Pulmonary artery endothelial cell (primary cell): Measurements from ENCODE around the gene ALK. TPM values are rescaled to one million over a fixed set of nuclear protein-coding genes. Genes with fewer than 3 reads are reported as not detected.

Source experiments
- DNase-seq: peaks from one replicate; pipeline ENCODE4 v3.0.0-alpha.2; 2011; ENCODE audit warnings: low read depth, low spot score
- total RNA-seq: library from RNA; depleted of rRNA; stranded (reverse); fragments of >200 nt; gene quantifications from 2 replicates; pipeline ENCODE4 v1.2.3, GENCODE V29; 2014

Gene ALK
- total RNA-seq, 1 donor from 2014 or later, result not detected

- no peak for DNase-seq
Observed at GRCh38 chr2:29495068-29495467, 426.3 kb downstream of the ALK start.

GRCh38 chr2:29492701-29493100 is 428.7 kb downstream of the ALK start:
- DNase-seq, result no peak

DNA sequence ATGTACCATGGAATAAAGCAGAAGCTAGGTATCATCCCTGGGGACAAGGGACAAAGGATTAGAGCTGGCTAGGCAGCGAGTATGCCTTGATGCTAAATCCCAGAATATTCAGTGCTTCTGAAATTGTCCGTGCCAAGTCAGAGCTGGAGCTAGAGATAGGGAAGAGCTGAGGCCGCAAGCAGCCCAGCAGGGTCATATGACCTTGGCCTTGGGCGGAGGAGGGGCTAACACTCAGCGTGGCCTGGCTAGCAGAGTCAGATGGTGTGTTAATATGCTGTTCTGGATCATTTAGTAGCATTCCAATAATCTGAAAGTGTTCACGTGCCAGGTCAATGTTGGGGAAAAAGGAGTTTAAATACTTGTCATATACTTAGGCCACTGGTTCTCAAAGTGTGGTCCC is 431.3 kb downstream of the ALK start:
- no peak for DNase-seq

DNA sequence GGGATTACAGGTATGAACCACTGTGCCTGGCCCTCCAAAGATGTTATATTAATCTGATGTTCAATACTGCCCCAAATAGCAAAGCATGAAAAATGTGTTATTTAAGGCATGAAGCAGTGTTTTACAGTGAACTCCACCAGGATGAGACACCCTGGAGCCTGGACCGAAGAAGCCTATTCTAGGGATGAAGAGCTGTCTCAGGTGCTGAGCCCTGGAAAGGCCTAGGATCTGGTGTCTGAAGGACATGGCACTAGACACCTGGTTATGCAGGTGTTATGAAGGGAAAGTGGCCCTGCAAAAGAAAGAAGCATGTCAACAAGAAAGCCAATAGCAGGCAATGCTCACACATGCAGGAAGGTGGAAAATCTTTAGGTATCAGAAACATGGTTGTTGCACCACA is 431.8 kb downstream of the ALK start:
- no peak for DNase-seq

GRCh38 chr2:29487967-29488555 is 433.3 kb downstream of the ALK start:
- DNase-seq, result no peak

DNA sequence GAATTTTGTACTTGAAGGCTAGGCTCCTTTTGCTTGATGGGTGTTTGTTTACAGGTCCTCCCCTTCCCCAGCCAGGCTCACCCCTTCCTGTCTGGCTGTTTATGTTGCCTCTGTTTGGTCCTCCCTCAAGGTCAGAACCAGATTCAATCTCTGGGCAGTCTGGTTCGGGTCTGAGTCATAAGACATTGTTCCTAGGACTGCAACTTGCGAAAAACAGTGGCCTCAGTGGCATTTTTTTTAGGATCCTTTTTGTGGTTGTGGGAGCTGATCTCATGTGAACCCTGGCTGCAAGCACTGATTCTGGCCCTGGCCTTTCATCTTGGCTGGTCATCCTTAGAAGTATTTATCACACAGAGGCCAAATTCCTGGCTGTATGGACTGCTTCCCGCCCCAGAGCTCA is 435.8 kb downstream of the ALK start:
- DNase-seq, result no peak

GRCh38 chr2:29485117-29485516 is 436.3 kb downstream of the ALK start:
- no peak for DNase-seq

GRCh38 chr2:29482867-29483266 is 438.5 kb downstream of the ALK start:
- no peak for DNase-seq

DNA sequence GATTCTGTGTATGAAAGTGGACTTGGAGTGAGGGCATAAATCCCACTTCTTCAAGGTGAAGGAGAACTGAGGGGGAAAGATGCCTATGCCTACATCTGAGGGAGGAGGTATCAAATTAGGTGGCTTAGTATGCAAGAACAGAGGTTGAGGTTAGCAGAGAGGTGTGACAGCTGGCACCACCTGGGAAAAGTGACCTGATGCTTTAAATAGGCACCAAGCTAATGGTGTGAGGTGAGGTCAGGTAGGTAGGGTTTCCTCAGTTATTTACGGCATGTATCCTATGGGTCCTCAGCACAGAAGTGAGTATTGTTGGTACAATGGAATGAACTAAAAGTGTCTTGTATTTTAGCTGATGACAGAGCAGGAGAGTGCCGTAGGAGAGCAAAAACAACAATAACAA is 439.0 kb downstream of the ALK start:
- DNase-seq, result no peak

- DNase-seq, result no peak
Observed at GRCh38 chr2:29481313-29481712, 440.1 kb downstream of the ALK start.

DNA sequence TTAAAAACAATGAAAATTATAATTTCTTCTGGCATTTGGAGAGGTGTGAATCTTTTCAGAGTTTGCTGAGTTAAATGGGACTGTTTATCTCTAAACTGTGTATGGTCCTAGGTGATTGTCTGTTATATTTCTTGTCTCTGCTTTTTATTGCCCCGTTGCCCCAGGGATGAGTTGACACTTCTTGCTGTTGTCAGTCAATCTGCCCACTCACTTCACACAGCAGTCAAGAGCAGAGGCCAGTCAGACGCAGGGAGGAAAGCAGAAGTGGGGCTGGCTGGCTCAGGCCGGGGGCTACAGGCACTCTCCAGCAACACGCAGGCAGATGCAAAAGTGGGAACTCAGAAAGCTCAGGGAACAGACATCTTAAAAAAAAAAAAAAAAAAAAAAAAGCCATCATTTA is 441.0 kb downstream of the ALK start:
- no peak for DNase-seq

GRCh38 chr2:29479401-29479800 is 442.0 kb downstream of the ALK start:
- DNase-seq, result no peak

GRCh38 chr2:29478641-29479040 is 442.7 kb downstream of the ALK start:
- DNase-seq, result no peak

DNA sequence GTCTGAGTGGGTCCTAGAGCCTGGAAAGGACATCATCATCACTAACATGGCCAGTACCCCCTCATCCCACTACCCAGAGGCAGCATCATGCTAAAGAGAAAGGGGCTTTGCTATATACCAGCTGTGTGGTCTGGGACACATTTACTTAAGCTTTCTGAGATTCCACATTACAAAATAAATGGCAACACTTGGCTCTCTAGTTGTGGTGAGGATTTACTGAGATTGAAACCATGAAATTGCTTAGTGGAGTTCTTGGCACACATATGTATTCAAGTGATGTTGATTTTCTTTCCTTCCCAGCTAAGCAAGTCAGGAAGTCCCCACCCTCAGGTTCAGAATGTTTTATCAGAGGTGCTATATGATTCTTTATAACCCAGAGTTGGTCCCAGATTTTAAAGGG is 444.2 kb downstream of the ALK start:
- DNase-seq, result no peak

DNA sequence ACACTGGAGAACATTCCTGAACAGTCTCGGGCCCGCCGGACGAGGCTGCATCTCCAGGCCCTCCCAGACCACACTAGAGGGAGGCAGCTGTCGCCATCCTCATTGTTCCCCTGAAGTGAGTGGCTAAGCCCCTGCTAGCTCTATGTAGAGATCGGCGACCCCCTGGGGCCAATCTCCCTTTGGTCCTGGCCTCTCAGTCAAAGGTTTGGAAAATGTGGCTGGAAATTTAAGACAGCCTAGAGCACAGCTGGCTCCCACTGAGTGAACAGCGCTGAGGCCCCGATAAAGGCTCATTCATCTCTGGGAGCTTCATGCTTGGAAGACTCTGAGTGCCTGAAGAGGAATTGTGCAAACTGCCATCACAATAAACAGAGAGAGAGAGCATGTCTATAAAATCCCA is 445.9 kb downstream of the ALK start:
- no peak for DNase-seq

DNA sequence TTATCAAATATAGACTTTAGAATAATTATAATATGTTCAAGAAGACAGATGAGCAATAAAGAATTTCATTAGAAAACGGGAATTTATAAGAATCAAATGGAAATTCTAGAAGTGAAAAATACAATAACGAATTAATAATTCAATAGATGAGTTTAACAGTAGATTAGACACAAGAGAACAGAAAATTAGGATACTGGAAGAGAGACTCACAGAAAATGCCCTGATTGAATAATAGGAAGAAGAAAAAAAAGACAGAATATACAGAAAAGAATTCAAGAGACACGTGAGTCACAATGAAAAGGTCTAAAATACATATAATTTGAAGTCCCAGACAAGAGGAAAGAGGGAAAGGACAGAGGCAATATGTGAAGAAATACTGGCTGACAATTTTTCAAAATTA is 451.4 kb downstream of the ALK start:
- no peak for DNase-seq

DNA sequence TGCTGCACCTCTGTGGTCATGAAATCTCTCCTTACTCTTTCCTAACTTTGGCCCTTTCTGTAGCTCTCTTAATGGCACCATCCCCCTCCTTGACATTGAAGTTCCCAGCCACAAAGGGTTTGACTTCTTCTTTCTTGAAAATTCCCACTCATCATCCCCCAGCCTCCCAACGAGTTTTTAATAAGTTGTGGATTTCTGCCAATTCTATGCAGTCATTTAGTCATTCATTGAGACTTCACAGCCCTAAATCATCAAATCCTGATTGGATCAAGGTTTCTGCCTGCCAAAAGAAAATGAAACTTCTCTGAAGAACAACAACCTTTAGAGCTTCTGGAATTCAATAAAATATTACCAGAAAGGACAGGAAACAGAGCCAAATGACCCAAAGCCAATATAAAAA is 451.9 kb downstream of the ALK start:
- DNase-seq, result no peak

GRCh38 chr2:29463181-29463900 is 458.0 kb downstream of the ALK start:
- DNase-seq, result no peak

DNA sequence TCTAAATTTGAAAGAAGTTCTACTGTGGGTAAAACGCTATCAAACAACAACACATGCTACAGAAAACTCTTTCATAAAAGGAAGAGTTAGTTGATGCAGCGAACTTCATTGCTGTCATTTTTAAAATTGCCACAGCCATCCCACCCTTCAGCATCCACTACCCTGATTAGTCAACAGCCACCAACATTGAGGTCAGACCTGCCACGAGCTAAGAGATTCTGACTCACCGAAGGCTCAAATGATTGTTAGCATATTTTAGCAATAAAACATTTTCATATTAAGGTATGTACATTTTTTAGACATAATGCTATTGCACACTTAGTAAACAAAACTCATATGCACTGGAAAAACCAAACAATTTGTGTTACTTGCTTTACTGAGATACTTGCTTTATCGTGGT is 459.1 kb downstream of the ALK start:
- no peak for DNase-seq

GRCh38 chr2:29460190-29460589 is 461.2 kb downstream of the ALK start:
- DNase-seq, result no peak

GRCh38 chr2:29459445-29460179 is 461.8 kb downstream of the ALK start:
- DNase-seq, result no peak

DNA sequence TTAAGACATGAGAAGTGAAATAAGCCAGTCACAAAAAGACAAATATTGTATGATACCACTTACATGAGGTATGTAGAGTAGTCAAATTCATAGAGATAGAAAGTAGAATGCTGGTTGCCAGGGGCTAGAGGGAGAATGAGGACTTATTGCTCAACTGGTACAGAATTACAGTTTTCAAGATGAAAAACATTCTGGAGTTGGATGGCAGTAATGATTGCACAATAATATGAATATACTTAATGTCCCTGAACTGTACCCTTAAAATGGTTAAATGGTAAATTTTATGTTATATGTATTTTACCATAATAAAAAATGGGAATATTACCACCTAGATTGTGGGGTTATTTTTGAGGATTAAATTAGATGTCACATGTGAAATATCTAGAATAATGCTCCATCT is 465.0 kb downstream of the ALK start:
- no peak for DNase-seq
